Endothelial cell of umbilical vein (primary cell): ENCODE data around the gene TOE1. TPM values are rescaled to one million over a fixed set of nuclear protein-coding genes. Genes with fewer than 3 reads are reported as not detected.

Source experiments
- BruUV-seq: library from RNA; stranded (reverse); fragments of 400-500 nt; replicated peaks from 2 replicates; lab custom pipeline; 2021; lab: Mats Ljungman, UMichigan
- CTCF ChIA-PET: fragments of 300-600, 350-600 bp; sonication (Branson Sonifier 250); formaldehyde crosslinking; loops from one replicate; lab custom pipeline; 2021; ENCODE audit warnings: antibody characterized with exemption, inconsistent platforms; lab: Charles Lee
- POLR2A ChIA-PET: fragments of 300-600, 350-600 bp; sonication (Branson Sonifier 250); formaldehyde crosslinking; loops from one replicate; lab custom pipeline; 2021; ENCODE audit warnings: antibody characterized with exemption, inconsistent platforms; lab: Charles Lee
- DNase-seq: peaks from one replicate; pipeline ENCODE4 v3.0.0-alpha.2; 2011; ENCODE audit warnings: low read depth, low spot score
- FAIRE-seq: peaks from 2 replicates; lab custom pipeline; 2011; peaks lifted over from hg19 to GRCh38; lab: Jason Lieb, UNC
- H2AFZ ChIP-seq: 2 replicates; pipeline ENCODE4 v1.6.0; 2012; ENCODE audit warnings: low read depth, low read length, control low read depth, inconsistent platforms
- H3K27ac ChIP-seq: 2 replicates; pipeline ENCODE4 v1.5.1; 2011; ENCODE audit warnings: low read depth, mild to moderate bottlenecking, control low read depth, low read length, moderate library complexity; ENCODE audit not compliant: insufficient read depth
- H3K27me3 ChIP-seq, 2 experiments: 2 replicates each; pipeline versions ENCODE4 v1.6.0 to v1.6.1; 2011; ENCODE audit warnings: low read length in 2 of 2, mixed read lengths in 1 of 2; ENCODE audit not compliant: control insufficient read depth in 2 of 2, insufficient read depth in 2 of 2
- H3K36me3 ChIP-seq, 2 experiments: 2 replicates in 1 of 2; 3 replicates in 1 of 2; pipeline ENCODE4 v1.5.1; 2011; ENCODE audit warnings: low read length in 2 of 2, mild to moderate bottlenecking in 1 of 2, moderate library complexity in 1 of 2; ENCODE audit not compliant: control insufficient read depth in 2 of 2, insufficient read depth in 2 of 2; ENCODE audit errors: extremely low read depth in 1 of 2
- H3K4me1 ChIP-seq: 3 replicates; pipeline ENCODE4 v1.5.1; 2011; ENCODE audit warnings: mild to moderate bottlenecking, low read length; ENCODE audit not compliant: control insufficient read depth, insufficient read depth; ENCODE audit errors: extremely low read depth
- H3K4me2 ChIP-seq: 2 replicates; pipeline ENCODE4 v1.6.1; 2011; ENCODE audit warnings: low read length, control low read depth, mixed read lengths; ENCODE audit not compliant: insufficient read depth
- H3K4me3 ChIP-seq, 3 experiments: fragments of 200-600 bp in 1 of 3; sonication (generic), shearing (Covaris generic) in 1 of 3; replicated peaks in 1 of 3; 2 replicates each; pipeline ENCODE4 v1.5.1; 2011 to 2016; ENCODE audit warnings: control low read depth in 3 of 3, low read length in 3 of 3, mild to moderate bottlenecking in 2 of 3, inconsistent platforms in 1 of 3, low read depth in 1 of 3, moderate library complexity in 1 of 3; ENCODE audit not compliant: insufficient read depth in 1 of 3
- H3K79me2 ChIP-seq: 2 replicates; pipeline ENCODE4 v1.6.0; 2012; ENCODE audit warnings: low read length, inconsistent platforms; ENCODE audit not compliant: control insufficient read depth, insufficient read depth
- H3K9ac ChIP-seq: replicated peaks from 2 replicates; pipeline ENCODE3; 2011; ENCODE audit warnings: low read length, control low read depth; ENCODE audit not compliant: insufficient read depth; ENCODE audit errors: extremely low read depth
- H3K9me1 ChIP-seq: replicated peaks from 3 replicates; pipeline ENCODE4 v1.6.0; 2011; ENCODE audit warnings: mild to moderate bottlenecking, low read length; ENCODE audit not compliant: control insufficient read depth, insufficient read depth; ENCODE audit errors: extremely low read depth
- H3K9me3 ChIP-seq: replicated peaks from 2 replicates; pipeline ENCODE4 v1.5.1; 2012; ENCODE audit warnings: low read length, inconsistent platforms; ENCODE audit not compliant: control insufficient read depth, insufficient read depth
- H4K20me1 ChIP-seq: replicated peaks from 2 replicates; pipeline ENCODE3; 2011; ENCODE audit warnings: mild to moderate bottlenecking, low read length; ENCODE audit not compliant: control insufficient read depth, insufficient read depth; ENCODE audit errors: extremely low read depth
- CTCF ChIP-seq, 2 donors: IDR thresholded peaks; 1 replicate in 1 of 2; 2 replicates in 1 of 2; pipeline ENCODE4 v1.5.1; 2011; ENCODE audit warnings: low read length in 2 of 2, mild to moderate bottlenecking in 2 of 2, moderate library complexity in 2 of 2, control low read depth in 1 of 2, inconsistent platforms in 1 of 2, low read depth in 1 of 2; ENCODE audit not compliant: insufficient read depth in 1 of 2; ENCODE audit errors: extremely low read depth in 1 of 2
- FOS ChIP-seq: IDR thresholded peaks from 2 replicates; pipeline ENCODE4 v1.6.1; 2011; ENCODE audit warnings: mild to moderate bottlenecking, low read length, moderate library complexity, borderline replicate concordance; ENCODE audit not compliant: insufficient read depth
- GATA2 ChIP-seq: IDR thresholded peaks from 2 replicates; pipeline ENCODE4 v1.7.0; 2011; ENCODE audit warnings: low read depth, mild to moderate bottlenecking, moderate library complexity, mixed read lengths, low read length; ENCODE audit not compliant: insufficient read length, insufficient read depth
- JUN ChIP-seq: IDR thresholded peaks from 2 replicates; pipeline ENCODE4 v1.6.1; 2011; ENCODE audit warnings: borderline replicate concordance, low read depth; ENCODE audit not compliant: insufficient read length, insufficient read depth
- MYC ChIP-seq: IDR thresholded peaks from one replicate; pipeline ENCODE4 v1.6.1; 2011; ENCODE audit warnings: mild to moderate bottlenecking, low read depth, low read length
- POLR2A ChIP-seq: IDR thresholded peaks from 2 replicates; pipeline ENCODE4 v1.6.1; 2012; ENCODE audit warnings: low read depth, mild to moderate bottlenecking, control low read depth, low read length
- dilution Hi-C: fragments of 300-500 bp; cut with MboI; formaldehyde crosslinking; loops from one replicate; pipeline ENCODE4 v1.15.0; 2019; ENCODE audit warnings: low sequenced_read_pairs; ENCODE audit not compliant: extremely low pct_ligation_motif_present
- intact Hi-C: fragments of 100-400 bp; cut with micrococcal nuclease; formaldehyde crosslinking; loops from one replicate; pipeline ENCODE4 v1.10.0; 2022
- polyA plus RNA-seq, 4 experiments: library from polyadenylated mRNA; depleted of rRNA in 3 of 4; stranded (reverse) in 3 of 4; unstranded in 1 of 4; fragments of >200 nt; gene quantifications; 2 replicates each; pipeline versions ENCODE4 v1.2.1 to v1.2.3, GENCODE V29; 2011 to 2012; ENCODE audit warnings: missing spikeins in 1 of 4
- total RNA-seq: library from RNA; stranded (reverse); gene quantifications from 2 replicates; pipeline ENCODE4 v1.2.3, GENCODE V29; 2021
- TF ChIP-seq, protein P1 (sequence below): IDR thresholded peaks from 2 replicates; pipeline ENCODE4 v1.6.1; 2011; ENCODE audit not compliant: insufficient read depth, insufficient read length

TOE1 gene
- total and polyA plus RNA-seq, 2 donors (not counting 3 experiments of a cell fraction or from before 2014, with no cell fraction given), result 16.3 to 24.9 TPM

GRCh38 chr1:45332346-45332720 lies 7.6 kb upstream of the TOE1 start:
- FAIRE-seq, result no peak
- POLR2A ChIA-PET, result no interaction called here
- no peaks in the 10 kb centered on the region for H3K27me3 ChIP-seq

More at GRCh38 chr1:45332346-45332720, 7.6 kb upstream of the TOE1 start:
- Histone ChIP-seq H3K9ac (no peak overlapping the region), H3K9me1 (no peaks in the 10 kb centered on the region), H3K79me2 (peaks cover 6% of the 10 kb centered on the region), H3K4me1 (peaks cover 14% of the 10 kb centered on the region), H3K4me3 (no peak overlapping the region), H2AFZ (no peak overlapping the region), H3K4me2 (no peak overlapping the region), H4K20me1 (no peaks in the 10 kb centered on the region), H3K27ac (no peak overlapping the region), H3K36me3 (no peaks in the 10 kb centered on the region), H3K9me3 (no peaks in the 10 kb centered on the region)
- no TSS peak for BruUV-seq
- CTCF ChIA-PET, result no interaction called here
- dilution Hi-C loops, result no loop called here
- intact Hi-C loops, result no loop called here
- DNase-seq, result no peak
- TF ChIP-seq, protein P1, sequence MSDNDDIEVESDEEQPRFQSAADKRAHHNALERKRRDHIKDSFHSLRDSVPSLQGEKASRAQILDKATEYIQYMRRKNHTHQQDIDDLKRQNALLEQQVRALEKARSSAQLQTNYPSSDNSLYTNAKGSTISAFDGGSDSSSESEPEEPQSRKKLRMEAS, result no peak
- TF ChIP-seq POLR2A, result no peak
- no peak for TF ChIP-seq JUN
- no peak for TF ChIP-seq MYC
- no peak for TF ChIP-seq CTCF (IDR thresholded peaks at IDR 0.05; ENCODE audit: extremely low read depth in 1 of 2, insufficient read depth in 1 of 2, low read depth in 1 of 2, low read length in 2 of 2)
- TF ChIP-seq FOS, result no peak
- TF ChIP-seq GATA2, result no peak
